Fibroblast of skin of back (primary cell): Measurements from ENCODE around the gene EIF6.
"Not testable (repeated sequence)": the region's sequence is repeated elsewhere in the genome, so short reads cannot be mapped to it uniquely, and the experiment has no call there.

Source experiments
- DNase-seq: peaks from one replicate; pipeline ENCODE4 v3.0.0-alpha.2; 2013

Gene EIF6

GRCh38 chr20:35254448-35254999 lies 30.0 kb downstream of the EIF6 start:
- DNase-seq, result no peak

DNA sequence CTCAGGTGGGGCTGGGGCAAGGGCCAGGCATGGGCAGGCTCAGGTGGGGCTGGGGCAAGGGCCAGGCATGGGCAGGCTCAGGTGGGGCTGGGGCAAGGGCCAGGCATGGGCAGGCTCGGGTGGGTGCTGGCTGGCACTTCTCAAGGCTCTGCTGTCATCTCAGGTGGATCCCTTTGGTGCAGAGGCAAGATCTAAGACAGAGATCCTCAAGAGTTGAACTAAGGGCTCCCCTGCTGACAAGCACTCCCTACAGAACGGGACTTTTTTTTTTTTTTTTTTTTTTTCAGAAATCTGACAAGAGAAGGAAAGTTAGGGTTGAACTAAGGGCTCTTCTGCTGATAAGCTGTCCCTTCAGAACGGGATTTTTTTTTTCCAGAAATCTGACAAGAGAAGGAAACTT lies 31.6 kb downstream of the EIF6 start:
- DNase-seq, result no peak

GRCh38 chr20:35252598-35252997 lies 32.0 kb downstream of the EIF6 start:
- DNase-seq, result not testable (repeated sequence)

DNA sequence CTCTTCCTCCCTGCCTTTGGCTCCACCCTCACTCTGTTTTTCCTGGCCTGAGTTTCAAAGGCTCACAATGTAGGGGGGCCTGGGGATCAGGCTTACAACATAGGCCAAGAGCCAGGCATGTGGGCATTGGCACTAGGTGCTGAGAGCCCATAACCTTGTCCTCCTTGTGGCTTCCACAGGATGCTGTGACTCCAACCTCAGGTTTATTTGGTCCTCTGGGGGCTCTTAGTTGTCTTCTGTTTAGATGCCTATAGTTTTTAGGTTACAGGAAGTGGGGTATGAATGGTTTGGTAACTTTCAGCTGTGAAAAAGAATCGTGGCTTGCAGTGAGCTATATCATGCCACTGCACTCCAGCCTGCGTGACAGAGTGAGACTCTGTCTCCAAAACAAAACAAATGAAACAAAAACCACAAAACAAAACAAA lies 32.5 kb downstream of the EIF6 start:
- no peak for DNase-seq

GRCh38 chr20:35251613-35251940 lies 33.0 kb downstream of the EIF6 start:
- no peak for DNase-seq

- DNase-seq, result peak; percentile 33
Observed at GRCh38 chr20:35248641-35249475, 35.7 kb downstream of the EIF6 start.

DNA sequence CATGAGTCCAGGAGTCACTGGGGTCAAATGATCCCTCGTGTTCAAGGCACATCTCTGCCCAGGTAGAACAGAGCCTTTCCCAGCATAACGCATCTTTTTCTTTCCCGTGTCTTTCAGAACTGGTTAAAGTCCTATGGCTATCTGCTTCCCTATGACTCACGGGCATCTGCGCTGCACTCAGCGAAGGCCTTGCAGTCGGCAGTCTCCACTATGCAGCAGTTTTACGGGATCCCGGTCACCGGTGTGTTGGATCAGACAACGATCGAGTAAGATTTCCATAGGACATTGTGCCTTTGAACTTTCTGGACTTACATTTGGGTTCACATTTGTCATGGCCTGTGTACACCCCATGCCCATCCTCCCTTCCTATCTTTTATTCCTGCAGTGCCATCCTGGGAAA lies 37.8 kb downstream of the EIF6 start:
- DNase-seq, result no peak

DNA sequence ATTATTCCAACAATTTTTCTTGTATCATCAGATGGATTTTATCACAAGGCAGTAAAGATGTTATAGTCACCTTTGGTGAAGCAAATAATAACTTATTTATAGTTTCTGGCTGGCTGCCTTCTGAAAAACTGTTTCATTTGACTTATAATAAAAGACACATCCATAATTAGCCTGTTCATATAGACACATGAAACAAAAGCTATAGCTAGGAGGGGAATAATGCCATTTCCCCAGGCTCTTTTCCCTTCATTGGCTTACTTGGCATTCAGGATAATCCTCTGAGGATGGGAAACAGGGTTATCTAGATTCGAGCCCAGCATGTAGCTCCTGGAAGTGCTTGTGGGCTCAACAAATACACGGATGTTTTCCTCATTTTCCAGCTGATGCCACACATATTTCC lies 40.6 kb downstream of the EIF6 start:
- DNase-seq, result no peak

- DNase-seq, result no peak
Observed at GRCh38 chr20:35243317-35243716, 41.3 kb downstream of the EIF6 start.

GRCh38 chr20:35240811-35241293 lies 43.7 kb downstream of the EIF6 start:
- DNase-seq, result no peak

GRCh38 chr20:35240083-35240810 lies 44.3 kb downstream of the EIF6 start:
- no peak for DNase-seq

- no peak for DNase-seq
Observed at GRCh38 chr20:35238735-35239134, 45.8 kb downstream of the EIF6 start.

- DNase-seq, result no peak
Observed at GRCh38 chr20:35238170-35238569, 46.4 kb downstream of the EIF6 start.

- DNase-seq, result no peak
Observed at GRCh38 chr20:35237486-35237885, 47.1 kb downstream of the EIF6 start.

DNA sequence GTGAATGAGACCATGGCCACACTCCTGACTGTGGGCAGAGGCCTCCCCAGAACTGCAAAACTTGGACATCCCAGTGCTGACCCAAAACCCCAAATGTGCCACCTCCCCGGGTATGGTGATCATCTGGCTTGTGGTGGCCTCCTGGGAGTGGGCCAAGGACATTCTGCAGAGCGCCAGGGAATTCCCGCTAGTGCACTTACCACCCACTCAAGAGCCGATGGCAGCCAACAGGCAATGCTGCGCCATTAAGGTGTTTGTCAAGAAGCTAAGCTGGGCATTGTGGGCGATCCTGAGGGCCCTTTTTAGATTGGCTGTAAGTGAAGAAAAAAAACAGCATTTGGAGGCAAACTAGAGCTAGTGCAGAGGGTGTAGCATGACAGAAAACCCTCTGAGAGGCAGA lies 48.7 kb downstream of the EIF6 start:
- DNase-seq, result no peak

- DNase-seq, result peak; percentile 90
Observed at GRCh38 chr20:35232575-35232974, 52.0 kb downstream of the EIF6 start.
